HG02870 (cell line): ENCODE results near the gene MECP2.

Source experiments
- ATAC-seq: cut with Tn5 transposase; IDR thresholded peaks from one replicate; pipeline ENCODE4 v1.9.1; 2021; ENCODE audit warnings: mild to moderate bottlenecking, moderate library complexity; ENCODE audit not compliant: unreplicated experiment

The MECP2 gene

GRCh38 chrX:153972368-153973126 lies 125.0 kb downstream of the MECP2 start, which contains the start of gene TMEM187:
Gene TMEM187, plus strand, starts transcription at chrX:153972754. Its CDS starts 9,309 bp downstream, at chrX:153982063.
- peak; percentile 51 for ATAC-seq
